ENCODE measurements around the gene RB1.

DNA sequence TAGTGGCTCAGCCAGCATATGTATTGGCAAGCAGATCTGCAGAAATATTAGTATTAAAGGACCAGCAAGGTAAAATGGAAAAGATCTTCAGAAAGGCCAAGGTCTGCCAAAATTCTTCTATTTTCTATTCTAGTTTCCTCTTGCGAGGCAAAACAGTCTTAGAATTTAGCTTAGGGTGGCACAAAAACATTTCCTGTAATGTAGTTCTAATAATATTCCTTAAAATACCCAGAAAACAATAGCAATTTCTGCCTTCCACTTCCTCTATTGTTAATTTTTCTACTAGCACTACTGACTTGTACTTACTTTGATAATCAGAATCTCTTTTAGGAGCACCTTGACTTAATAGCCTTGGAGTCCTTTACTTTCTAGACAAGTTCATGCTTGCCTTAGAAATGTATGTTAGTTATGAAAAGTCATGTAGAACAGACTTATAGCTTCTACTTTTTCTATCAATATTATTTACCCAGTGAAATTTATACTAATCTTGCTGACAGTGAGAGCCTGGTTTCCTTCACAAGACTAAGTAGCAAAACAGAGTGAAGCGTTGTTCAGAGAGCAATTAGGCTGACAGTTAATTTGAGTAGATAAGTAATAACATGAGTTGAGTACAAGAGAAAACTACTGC lies 133.2 kb downstream of the RB1 start:
- TF ChIP-seq, protein P1, sequence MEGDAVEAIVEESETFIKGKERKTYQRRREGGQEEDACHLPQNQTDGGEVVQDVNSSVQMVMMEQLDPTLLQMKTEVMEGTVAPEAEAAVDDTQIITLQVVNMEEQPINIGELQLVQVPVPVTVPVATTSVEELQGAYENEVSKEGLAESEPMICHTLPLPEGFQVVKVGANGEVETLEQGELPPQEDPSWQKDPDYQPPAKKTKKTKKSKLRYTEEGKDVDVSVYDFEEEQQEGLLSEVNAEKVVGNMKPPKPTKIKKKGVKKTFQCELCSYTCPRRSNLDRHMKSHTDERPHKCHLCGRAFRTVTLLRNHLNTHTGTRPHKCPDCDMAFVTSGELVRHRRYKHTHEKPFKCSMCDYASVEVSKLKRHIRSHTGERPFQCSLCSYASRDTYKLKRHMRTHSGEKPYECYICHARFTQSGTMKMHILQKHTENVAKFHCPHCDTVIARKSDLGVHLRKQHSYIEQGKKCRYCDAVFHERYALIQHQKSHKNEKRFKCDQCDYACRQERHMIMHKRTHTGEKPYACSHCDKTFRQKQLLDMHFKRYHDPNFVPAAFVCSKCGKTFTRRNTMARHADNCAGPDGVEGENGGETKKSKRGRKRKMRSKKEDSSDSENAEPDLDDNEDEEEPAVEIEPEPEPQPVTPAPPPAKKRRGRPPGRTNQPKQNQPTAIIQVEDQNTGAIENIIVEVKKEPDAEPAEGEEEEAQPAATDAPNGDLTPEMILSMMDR (IDR thresholded peaks at IDR 0.05), result no peak
- TF ChIP-seq POLR2A (IDR thresholded peaks at IDR 0.05), result no peak

Data from Peyer's patch (tissue), 4 donors.